DLD1 (cell line): Measurements from ENCODE around the gene MPLKIP.
"Not testable (repeated sequence)": the region's sequence is repeated elsewhere in the genome, so short reads cannot be mapped to it uniquely, and the experiment has no call there.

ENCODE experiments used
- in situ Hi-C: cut with HindIII; loops from 2 replicates; pipeline ENCODE4 v1.10.0; 2017; ENCODE audit warnings: low sequenced_read_pairs

Gene MPLKIP

DNA sequence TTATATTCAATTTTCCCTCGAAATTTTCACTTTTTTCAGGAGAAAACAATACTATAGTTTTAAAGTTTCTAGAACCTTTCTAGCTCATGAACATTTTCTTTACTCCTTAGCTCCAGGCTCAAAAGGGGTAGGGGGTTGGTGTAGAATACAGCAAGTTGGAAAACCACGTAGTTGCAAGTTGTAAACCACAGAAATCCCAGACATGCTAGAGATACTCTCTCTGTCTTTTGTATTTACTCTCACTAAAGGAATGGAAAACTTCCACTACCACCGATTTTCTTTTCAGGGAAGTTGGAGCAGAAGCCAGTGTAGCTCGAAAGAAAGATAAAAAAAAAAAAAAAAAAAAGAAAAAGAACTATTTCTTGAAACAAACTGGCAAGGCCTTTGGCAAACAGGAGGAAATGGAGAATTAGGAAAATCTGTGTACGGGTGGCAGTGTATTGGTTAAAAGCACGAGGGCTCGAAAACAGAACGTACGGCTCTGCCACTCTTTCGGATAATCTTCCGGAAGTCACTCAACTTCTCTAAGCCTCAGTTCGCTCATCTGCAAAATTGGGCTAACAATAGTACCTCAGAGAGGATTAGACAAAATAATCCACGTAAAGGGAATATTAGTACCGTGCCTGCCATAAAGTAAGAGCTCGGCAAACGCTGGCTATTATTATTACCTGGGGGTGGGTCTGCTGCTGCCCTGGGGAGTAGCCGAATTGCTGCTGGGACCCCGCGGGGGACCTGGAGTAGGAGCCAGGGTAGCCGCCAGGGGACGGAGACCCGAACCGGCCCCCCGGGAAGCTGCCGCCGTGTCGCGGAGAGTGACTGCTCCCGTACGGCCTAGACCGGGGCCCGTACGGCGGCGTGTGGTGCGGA, 628 bp downstream of the MPLKIP start:
- in situ Hi-C loops: no loop called here

DNA sequence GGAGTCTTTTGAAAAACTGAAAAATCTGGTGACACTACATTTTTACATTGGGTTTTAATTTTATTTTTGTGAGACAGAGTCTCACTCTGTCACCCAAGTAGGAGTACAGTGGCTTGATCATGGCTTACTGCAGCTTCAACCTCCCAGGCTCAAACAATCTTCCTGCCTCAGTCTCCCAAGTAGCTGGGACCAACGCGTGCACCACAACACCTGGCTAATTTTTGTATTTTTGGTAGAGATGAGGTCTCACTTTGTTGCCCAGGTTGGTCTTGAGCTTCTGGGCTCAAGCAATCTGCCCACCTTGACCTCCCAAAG, 11.5 kb downstream of the MPLKIP start:
- in situ Hi-C loops: no loop called here

DNA sequence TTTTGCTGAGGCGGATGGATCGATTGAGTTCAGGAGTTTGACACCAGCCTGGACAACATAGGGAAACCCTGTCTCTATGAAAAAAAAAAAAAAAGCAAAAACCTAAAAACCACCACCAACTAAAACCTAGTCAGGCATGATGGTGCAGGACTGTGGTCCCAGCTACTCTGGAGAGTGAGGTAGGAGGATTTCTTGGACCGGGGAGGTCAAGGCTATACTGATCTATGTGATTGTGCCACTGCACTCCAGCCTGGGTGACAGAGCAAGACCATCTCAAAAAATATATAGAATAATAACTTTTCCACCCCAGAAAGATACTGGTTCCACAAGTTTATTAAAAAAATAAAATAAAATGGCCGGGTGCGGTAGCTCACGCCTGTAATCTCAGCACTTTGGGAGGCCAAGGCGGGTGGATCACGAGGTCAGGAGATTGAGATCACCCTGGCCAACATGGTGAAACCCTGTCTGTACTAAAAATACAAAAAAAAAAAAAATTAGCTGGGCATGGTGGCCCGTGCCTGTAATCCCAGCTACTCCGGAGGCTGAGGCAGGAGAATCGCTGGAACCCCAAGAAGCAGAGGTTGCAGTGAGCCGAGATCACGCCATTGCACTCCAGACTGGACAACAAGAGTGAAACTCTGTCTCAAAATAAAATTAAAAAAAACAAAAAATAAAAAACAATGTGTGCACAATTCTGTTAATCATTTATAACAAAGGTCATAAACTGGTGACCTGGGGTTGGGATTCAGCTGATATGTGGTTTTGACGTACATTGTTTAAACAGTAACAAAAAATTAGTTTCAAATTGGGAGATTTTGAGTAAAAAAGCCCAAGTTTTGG, 12.1 kb downstream of the MPLKIP start:
- in situ Hi-C loops: not testable (repeated sequence)

- in situ Hi-C loops: no loop called here
These were observed 14.4 kb downstream of the MPLKIP start for GRCh38 chr7:40120020-40120419.

GRCh38 chr7:40118201-40118600, 16.2 kb downstream of the MPLKIP start:
- in situ Hi-C loops: not testable (repeated sequence)

DNA sequence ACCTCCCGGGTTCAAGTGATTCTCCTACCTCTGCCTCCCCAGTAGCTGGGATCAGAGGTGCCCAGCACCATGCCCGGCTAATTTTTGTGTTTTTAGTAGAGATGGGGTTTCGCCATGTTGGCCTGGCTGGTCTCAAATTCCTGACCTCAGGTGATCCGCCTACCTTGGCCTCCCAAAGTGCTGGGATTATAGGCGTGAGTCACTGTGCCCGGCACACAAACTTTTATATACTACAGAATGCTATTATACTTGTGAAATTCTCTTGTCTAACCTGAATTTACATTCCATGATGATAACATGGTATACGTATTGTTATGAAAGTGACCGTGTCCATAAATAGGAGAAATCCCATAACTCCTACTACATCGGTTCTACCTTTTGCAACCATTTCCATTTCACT, 17.2 kb downstream of the MPLKIP start:
- in situ Hi-C loops: not testable (repeated sequence)

GRCh38 chr7:40115936-40116335, 18.5 kb downstream of the MPLKIP start:
- in situ Hi-C loops: no loop called here

GRCh38 chr7:40105879-40106473, 28.4 kb downstream of the MPLKIP start:
- in situ Hi-C loops: no loop called here

- in situ Hi-C loops: no loop called here
These were observed 31.5 kb downstream of the MPLKIP start for GRCh38 chr7:40102897-40103296.

DNA sequence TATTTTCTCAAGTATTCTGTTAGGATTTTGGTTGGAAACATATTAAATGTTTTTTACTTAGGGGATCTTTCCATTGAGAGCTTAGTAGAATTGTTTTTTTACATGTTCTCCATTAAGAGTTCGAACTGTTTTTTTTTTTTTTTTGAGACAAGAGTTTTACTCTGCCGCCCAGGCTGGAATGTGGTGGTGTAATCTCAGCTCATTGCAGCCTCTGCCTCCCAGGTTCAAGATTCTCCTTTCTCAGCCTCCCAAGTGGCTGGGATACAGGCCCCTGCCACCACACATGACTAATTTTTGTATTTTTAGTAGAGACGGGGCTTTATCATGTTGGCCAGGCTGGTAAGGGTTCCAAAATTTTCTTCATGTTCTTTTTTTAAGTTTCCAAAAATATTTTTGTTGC, 33.2 kb downstream of the MPLKIP start:
- in situ Hi-C loops: no loop called here

DNA sequence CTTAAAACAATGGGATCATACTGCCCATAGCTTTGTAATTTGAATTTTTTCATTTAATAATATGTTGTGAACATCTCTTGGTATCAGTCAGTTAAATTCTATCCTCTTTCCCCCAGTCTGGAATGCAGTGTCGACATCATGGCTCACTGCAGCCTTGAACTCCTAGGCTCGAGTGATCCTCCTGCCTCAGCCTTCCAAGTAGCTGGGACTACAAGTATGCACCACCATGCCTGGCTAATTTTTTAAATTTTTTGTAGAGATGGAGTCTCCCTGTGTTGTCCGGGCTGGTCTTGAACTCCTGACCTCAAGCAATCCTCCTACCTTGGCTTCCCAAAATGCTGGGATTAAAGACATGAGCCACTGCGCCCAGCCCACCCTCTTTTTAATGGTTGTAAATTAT, 34.6 kb downstream of the MPLKIP start:
- in situ Hi-C loops: no loop called here

- in situ Hi-C loops: no loop called here
These were observed 35.6 kb downstream of the MPLKIP start for GRCh38 chr7:40098810-40099209.

DNA sequence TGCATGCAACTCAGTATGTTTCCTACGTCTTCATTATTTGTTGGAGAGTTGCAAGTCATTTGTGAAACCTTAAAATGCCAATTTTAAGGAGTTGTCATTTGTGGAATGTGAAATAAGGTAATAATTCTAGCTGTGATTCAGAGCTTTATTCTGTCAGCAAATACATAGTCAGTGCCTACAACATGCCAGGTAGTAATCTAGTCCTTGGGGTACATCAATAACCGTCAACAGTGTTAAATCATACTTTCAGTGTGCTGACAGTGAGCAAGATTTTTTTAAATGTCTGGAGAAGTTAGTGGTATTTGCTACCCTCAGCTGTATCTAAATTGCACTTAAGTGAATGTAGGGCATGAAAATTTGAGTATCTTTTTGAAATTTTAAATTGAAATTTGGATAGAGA, 36.7 kb downstream of the MPLKIP start:
- in situ Hi-C loops: no loop called here

- in situ Hi-C loops: no loop called here
These were observed 38.6 kb downstream of the MPLKIP start for GRCh38 chr7:40095695-40096327.

DNA sequence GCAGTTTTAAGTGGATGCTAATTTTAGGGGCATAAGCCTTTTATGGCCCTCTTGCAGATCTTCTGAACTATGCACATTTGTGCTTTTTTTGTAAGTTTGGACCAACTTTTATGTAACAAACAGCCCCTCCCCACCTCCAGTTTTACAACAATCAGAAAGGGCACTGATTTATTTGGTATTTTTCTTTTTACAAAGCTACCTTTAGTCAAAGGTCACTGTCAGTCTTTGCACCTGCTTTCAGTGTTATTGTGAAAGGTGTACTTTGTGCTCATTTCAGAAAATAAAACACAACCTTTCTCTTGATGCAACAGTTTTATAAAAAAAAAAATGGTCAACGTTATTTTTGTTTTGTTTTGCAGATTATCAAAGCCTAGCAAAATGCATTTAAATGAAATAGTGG, 39.2 kb downstream of the MPLKIP start:
- in situ Hi-C loops: no loop called here

DNA sequence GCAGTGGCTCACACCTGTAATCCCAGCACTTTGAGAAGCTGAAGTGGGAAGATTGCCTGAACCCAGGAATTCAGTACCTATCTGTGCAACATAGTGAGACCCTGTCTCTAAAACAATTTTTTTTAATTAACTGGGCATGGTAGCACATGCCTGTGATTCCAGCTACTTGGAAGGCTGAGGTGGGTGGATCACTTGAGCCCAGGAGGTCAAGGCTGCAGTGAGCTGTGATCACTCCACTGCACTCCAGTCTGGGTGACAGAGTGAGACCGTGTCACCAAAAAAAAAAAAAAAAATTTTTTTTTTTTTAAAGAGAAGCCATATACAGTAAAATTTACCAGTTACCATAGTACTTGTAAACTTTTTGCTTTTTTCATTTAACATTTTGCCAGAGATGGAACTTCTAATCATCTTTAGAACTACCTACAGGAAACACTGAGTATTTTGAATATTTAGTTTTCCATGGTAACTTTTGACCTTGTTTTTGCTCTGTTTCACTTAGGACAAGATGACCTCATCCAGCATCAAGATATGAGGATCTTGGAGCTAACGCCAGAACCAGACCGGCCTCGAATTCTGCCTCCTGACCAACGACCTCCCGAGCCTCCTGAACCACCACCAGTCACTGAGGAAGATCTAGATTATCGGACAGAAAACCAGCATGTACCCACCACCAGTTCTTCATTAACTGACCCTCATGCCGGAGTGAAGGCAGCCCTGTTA, 40.6 kb downstream of the MPLKIP start:
- in situ Hi-C loops: no loop called here

- in situ Hi-C loops: no loop called here
These were observed 42.2 kb downstream of the MPLKIP start for GRCh38 chr7:40092182-40092581.

DNA sequence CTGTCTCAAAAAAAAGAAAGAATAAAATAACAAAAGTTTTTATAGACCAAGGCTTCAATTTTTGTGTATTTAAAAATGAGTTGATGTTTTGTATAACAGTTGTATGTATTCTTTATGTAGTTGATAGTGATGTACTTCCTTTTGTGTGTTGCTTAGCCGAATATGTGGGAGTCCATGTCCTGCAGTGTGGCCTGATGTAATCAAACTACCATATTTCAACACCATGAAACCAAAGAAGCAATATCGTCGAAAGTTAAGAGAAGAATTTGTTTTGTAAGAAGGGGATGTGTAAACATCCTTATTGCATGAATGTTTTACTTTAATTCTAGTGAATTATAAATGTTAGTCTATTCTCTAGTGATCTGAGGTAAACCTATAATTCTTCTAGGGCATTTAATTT, 56.6 kb downstream of the MPLKIP start:
- in situ Hi-C loops: no loop called here
